HUDEP-2 (cell line): Measurements from ENCODE around the gene PIK3R1.

Source experiments
- DNase-seq, 76 experiments: peaks; one replicate each; lab custom pipeline; 2025; ENCODE audit not compliant: unreplicated experiment in 76 of 76; lab: John Stamatoyannopoulos, UW

PIK3R1 gene

DNA sequence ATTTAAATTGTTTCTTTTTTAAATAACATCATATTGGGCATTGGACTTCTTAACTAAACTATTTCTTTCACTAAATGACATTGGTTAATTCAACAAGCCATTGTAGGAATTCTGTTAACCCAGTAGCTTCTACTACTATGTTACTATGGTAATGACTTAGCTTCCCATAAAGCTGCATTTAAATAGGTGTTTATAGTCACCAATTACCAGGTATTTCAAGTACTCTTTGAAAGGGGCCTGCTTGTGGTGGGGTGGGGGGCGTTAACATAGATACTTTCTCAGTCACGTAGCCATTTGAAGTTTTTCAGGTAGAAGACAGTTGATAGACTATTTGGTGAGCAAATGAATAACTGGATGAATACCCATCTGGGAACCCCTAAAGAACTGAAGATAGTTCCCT, 34.0 kb downstream of the PIK3R1 start:
- DNase-seq, result no peak

DNA sequence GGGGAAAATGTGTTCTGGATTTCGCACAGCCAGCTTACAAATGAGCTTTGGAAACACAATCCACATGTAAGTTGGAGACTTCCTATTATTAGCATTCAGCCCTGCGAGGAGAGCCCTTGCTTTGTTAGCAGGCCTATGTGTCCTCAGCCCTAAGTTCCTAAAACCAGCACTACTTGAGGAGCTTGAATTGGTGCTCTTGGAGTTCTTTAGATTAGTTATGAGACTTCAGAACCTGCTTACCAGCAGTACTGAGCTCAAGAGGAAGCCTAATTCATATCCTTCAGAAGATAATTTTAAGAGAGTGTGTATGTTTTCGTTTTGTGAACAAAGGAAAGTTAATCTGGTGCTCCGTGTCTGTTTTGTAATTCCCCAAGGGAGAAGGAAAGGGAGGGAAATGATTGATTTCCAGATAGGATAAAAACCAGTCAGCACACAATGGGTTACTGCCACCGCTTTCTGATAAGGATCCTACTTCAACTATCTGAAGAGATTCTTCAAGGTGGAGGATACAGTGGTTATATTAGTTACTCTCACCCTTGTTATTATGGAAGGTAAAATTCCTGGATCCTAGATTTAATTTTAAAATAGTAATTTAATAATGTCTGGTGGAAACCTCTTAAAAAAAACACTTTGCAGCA, 35.2 kb downstream of the PIK3R1 start:
- no peak for DNase-seq

DNA sequence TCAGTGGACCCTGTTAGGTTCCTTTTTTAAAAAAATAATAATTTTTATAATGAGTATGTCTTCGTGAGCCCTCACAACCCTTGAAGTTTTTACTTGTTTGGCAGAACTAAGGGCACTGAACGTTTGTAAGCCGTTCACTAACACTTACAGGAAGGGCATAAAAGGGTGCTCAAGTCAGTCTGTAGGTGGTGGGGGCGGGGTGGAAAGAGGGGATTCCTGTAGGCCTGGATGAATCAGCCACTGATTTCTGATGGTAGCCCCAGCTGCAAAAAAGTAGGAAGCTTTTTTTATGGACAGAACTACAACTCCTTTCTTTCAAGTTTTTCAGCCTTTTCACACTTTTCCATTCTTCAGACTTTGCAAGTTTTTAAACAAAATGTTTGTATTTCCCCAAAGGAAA, 35.8 kb downstream of the PIK3R1 start:
- DNase-seq, result no peak

DNA sequence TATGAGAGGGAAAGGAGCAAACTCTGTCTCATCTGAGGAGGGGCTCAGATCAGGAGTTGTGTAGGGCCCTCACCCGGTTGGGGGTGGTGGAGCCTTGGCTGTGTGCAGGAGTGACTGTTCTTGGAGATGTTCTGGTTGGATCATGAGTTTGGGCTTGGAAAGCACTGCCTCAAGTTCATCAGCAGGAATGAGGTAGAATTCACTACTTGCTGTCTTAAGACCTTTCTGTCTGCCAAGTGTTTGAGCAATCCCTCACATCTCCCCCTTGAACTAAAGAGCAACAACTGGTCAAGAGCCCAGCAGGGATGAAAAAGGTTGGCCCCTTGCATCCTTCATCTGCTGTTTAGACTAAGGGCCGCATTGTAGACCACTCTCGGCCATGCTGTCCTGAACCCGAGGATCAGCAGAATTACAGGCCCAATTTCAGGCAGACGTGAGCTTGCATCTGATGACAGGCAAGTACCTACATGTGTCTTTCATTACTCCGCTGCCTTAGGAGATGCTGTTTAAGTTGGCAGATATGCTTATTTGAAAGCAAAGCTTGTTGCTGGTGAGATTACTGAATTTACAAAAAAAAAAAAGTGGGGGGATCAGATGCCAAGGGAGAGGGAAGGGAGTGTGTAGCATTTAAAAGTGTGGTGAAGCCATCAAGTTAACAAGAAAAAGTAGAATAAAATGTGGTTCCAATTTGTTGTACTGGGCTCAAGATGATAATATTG, 36.4 kb downstream of the PIK3R1 start:
- no peak for DNase-seq

DNA sequence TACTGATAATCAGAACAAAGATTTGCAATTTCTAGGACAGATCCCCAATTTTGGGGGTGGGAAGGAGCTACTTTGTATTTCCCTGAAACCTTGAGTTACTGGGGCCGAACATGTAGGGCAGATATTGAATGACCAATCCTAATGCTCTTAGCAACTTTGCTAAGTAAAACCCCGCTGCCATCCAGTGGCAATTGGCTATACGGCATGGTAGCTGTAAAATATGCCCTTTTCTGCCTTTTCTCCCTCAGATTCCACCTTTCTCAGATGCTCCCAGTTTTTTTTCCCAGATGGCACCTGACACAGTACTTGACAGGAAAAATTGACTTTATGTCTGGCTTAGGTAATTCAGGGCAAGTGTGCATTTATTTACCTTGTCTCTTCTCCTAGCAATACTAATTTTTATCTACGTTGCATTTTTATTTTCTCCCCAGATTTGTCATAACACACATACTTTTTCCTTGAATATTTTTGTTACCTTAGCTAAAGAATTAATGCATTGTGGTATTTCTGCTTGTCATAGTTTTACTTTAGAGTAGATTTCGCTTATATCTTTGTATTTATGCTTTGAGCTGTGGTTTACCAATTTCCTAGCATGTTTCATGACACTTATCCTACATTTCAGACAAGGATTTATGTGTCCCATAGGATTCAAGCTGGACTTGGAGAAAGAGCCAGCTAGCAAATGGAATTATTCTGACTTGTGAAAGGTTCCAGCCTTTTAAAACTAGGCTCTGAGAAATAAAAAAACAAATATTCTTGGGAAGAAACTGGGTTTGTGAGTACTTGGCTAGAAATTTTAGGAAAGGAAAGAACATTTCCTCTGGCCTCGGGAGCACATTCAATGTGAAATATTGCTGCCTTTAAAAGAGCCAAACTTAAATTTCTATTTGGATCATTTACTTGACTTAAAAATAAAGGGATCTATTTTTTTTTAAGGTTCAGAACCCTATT, 37.4 kb downstream of the PIK3R1 start:
- peak in 52 of 76 experiments; percentile 2 to 65 (median 30) for DNase-seq

DNA sequence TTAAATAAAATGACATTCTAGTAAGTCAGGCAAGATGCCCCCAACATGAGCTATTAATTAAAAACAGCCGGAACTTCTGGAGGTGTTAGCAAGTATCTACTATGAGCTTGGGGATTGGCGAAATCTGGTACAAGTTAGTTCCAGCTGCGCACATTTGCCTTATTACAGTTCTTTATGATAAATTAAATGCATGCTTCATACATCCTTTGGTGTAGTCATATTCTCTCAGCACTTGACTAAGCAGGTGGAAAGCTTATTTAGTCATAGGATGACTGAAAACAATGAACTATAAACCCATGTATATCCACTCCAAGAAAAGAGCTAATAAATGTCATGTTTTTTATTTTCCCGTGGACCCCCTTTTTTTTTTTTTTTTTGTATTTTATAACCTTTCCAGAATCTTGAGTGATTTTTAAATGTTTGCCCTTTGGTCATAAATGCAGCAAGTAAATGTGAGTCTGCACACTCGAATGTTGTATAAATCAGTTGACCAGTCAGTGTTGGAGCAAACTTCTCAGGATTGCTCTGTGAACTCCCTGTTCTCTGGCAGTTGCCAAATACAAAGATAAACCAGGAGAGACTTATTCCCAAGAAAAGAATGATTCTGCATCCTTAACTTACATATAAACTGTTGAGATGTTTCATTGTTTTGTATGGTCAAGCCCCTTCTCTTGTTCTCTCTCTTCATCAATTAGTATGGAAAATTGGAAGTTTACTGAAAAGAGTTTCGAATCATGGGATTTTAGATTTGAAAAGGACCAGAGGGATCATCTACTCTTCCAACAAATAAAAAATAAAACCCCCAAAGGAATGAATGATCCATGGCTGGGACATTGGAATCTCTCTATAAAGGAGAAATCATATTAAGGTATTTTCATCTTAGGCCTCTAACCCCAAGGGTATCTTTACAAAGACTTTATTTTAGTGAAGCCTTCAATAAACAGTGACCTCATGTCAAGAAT, 38.3 kb downstream of the PIK3R1 start:
- no peak for DNase-seq

DNA sequence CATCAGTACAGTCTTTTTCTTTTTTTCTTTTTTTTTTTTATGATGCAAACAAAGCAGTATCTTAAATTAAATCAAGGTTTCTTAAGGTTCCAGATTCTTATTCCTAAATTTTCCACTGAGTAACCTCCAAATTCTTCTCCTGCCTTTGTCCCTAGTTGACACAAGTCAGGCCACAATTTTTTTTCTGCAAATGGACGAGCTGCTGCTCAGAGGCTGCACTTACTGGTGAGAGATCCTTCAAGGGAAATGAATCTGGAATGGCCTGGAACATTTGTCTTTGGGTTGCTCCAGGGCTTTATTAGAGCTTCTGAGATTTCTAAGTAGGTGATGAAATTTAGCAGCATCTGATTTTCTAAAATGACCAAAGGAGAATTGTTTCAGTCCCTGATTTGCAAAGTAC, 39.3 kb downstream of the PIK3R1 start:
- no peak for DNase-seq

DNA sequence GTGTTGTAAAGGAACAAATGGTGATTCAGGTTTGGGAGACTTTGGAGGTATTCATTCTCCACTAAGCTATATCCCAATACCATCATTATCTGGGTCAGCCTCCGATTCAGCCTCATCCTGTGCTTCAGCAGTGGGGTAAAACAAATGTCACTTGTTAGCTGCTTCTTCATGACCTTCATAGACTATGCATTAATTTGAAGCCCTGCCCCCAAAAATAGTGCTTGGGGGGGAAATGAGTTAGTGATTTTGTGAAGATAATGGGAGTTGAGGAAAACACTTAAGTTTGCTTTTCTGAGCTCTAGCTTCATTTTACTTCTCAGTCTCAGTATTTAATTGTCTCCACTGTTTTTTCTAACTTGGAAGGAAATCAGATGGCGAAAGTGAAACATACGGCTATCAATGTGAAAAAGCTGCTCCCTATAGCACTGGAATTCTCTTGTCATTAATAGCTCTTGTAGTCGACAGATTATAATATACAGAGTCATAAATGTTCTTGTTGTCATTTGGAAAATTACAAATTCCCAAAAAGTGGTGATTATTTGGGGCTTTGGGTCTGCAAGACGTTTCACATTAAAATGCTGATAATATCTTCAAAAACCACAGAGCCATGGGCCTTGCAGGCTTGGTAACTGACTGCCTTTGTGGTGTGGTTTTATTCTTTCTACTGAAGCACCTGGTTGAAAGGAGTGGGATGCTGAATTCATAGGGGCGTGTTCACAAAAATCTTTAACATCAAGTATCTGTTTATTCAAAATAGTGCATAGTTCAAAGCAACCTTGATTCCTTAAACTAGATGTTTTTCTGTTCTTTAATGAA, 40.0 kb downstream of the PIK3R1 start:
- DNase-seq, result no peak

DNA sequence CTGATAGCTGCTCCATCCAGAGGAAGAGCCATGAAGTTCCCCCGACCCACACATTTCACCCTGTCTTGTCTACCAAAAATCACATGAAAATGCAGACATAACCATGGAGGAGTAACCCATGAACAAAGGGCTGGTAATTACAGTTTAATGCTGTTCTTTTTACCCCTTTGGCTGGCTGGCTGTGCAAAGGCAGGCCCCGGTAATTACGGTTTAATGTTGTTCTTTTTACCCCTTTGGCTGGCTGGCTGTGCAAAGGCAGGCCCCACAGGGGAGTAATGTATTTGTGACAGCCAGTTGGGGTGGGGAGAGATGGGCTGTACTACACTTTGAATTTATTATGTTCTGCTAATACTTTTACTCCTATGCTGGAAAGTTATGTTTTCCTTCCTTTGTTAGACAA, 41.7 kb downstream of the PIK3R1 start:
- no peak for DNase-seq

DNA sequence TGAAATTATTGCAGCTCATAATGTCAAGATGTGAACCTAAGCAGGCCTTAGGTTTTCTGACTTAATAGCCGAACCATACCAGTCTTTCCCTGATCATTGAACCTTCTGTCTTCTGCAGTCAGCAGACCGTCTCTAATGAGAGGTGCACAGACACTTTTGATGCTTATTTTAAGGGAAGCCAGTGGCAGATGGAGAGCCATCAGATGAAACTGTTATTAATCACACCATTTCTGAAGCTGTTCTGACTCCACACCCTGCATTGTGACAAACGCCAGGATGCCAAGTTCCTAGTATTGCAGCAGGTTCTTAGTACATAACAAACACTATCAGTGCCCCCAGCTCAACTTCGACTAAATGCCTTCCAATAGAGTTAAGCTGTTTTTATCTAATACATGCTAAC, 43.0 kb downstream of the PIK3R1 start:
- DNase-seq, result no peak

DNA sequence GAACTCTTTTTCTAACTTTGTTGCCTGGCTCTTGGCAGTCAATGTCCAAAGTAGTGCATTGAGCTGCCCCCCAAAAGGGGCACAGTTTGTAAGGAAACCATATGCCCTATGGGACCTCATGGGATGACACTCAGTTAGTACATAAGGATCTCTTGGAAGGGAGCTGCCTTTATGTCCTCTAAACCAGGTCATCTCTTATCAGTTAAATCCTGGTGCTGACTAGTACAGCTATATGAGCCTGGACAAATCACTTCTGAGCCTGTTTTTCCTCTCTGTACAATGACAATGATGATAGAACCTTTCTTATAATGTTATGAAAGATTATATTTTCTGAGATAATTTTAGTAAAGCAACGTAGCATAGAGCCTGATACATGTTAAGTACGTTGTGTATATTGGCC, 44.1 kb downstream of the PIK3R1 start:
- no peak for DNase-seq

DNA sequence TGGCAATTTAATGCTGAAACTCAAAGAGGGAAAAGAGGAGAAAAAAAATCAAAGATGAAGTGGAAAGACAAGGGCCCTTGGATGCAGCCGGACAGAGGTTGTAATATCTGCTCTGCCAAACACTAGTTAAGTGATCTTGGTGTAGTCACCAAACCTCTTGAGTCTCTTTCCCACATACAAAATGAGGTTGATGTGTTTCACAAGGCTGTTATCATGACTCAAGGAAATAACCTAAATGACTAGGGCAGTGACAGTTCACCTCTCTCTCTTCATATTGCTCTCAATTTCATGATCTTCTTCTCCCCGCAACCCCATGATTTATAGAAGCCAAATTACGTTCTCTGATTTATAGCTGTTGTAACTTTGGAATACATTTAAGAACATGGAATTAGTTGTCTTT, 44.9 kb downstream of the PIK3R1 start:
- no peak for DNase-seq

DNA sequence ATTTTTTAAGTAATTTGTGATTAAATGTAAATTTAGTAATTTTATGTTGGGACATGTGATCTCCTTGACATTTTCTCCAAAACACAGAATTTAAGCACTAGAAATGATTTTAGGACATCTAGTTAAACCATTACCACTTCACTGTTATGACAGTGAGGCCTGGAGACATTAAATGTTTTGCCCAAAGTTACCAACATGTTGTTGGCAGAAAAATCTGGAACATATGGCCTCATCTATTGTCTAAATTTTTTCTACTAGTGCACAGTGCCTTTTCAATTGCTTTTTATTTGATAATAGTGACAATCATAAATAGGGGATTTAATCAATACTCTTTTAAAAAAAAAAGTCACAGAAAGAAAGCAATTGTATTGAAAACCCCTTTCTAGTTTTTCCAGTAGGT, 45.6 kb downstream of the PIK3R1 start:
- no peak for DNase-seq

DNA sequence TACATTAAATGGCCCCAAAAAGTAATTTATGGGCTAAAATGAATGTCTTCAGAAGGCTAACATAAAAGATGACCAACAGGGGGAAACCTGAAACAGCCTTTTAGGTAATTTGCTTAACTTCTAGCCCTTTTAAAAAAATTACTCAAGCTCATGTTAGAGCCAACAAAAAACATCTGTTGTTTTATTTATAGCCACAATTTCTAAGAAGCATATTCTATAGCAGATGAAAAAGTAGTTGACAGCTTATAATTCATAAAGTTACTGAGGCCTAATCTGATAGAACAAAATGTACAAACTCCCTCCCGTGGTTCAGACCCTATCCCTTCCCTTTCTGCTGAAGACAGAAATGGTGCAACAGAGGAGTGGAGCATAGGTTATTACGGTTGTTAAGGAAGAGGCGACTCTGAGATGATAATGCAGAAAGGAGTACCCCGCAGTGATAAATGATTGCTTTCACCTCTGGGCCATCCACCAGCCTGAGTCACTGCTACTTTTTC, 46.1 kb downstream of the PIK3R1 start:
- peak in 1 of 76 experiments; percentile 3 for DNase-seq

DNA sequence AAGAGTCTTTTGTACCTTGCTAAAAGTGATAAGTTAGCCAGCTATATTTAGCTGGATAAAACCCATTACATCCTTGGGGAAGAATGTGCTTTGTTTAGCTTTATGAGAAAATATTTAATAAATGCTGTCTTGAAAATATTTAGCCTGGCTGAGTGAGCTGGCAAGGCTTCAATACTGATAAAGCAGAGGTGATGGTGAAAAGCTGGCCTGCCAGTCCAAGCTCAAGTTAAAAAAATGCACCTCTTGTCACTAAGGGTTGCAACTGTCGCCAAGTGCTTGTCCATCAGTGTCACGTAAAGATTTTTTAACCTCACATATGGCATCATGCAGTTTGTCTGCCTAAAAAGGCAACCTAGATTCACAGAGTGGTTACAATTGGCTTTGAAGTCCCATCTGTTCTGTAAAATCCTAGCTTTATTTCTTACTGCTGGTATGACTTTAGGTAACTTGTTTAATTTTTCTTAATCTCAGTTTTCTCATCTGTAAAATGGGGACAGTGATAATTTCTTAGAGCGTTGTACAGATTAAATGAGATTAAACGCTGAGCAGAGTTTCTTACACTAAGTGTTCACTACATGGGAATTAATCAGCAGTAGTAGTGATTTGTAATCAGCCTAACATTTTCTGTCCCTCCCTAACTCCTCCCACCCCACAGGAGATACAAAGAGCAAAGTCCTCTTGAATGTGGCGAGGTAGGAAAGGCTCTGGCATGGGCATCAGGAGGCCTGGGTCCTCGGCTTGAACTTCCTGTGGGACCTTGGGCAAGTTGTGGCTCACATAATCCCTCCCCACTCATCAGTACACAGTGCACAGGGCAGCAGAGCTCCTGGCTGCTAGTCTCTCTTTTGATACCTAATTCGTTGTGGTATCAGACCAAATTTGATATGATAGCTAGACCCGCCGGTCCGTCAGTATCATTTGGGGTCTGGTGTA, 48.7 kb downstream of the PIK3R1 start:
- DNase-seq, result no peak

DNA sequence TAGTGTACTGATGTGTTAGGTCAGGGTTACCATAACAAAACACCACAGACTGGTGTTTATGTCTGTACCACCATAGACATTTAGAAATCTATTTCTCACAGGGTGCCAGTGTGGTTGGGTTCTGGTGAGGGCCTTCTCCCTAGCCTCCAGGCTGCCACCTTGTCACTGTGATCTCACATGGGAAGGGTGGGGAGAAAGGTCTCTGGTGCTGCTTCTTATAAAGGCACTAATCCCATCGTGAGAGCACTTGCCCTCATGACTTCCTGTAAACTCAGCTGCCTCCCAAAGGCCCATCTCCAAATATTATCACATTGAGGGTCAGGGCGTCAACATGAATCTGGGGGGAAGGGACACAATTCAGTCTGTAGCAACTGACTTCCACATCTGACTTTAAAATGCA, 49.8 kb downstream of the PIK3R1 start:
- DNase-seq, result no peak

DNA sequence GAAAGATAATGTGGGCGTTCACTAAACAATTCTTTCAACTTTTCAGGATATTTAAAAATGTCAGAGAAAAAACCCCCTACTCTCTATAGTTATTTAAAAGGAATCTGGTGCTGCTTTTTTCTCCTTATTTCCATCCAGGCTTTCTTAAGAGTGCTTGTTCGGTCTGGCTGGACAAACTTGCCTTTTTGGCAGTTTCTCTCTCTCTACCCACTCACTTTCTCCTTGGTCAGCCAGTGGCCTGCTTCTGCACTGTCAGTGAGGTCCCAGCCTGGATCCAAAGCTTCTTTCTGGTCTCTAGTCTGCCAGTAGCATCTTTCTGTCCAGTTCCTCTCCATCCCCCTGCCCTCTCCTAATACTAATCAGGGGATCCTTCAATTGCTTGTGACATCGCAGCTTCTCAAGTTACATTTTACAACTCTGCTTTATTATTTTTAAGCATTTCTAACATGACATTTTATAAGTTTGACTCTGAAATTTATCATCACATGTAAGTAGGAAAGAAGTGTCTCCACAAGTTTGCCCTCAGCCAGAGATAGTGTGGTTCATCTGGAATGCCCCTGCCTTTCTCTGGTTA, 50.4 kb downstream of the PIK3R1 start:
- DNase-seq, result no peak

DNA sequence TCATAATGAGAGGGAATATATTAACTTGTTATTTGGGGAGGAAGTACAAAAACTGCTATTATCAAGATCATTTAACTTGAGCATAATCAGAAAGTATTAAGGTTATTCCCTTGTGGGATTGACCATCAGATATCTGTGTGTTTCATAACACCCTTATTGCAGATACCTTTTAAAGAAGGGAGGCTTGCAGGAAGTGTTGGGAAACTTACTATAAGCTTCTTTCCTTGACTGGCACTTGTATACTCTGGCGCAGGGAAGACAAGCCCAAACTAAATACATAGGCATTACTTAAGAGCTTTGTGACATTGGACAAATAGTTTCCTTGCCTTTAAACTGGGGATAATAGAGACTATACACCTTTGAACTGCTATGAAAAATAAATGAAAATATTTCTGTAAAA, 50.9 kb downstream of the PIK3R1 start:
- no peak for DNase-seq
